Panc1 (cell line): ENCODE data around the gene CUTA. TPM values are rescaled to one million over a fixed set of nuclear protein-coding genes. Genes with fewer than 3 reads are reported as not detected.
A peak's percentile ranks its signal among the peaks of the same experiment; 100 is the strongest.

Experiments used
- ATAC-seq: fragments of 200-7000 bp; cut with Tn5 transposase; 2 replicates; pipeline ENCODE4 v1.9.1; 2020; ENCODE audit warnings: mild to moderate bottlenecking, moderate library complexity
- BruUV-seq: library from RNA; stranded (reverse); fragments of 400-500 nt; replicated peaks from 2 replicates; lab custom pipeline; 2021; lab: Mats Ljungman, UMichigan
- CTCF ChIA-PET: fragments of 300-600 bp; sonication (Branson Sonifier 250); formaldehyde crosslinking; loops from one replicate; lab custom pipeline; 2022; ENCODE audit warnings: antibody characterized with exemption; lab: Charles Lee
- POLR2A ChIA-PET: fragments of 300-600 bp; sonication (Branson Sonifier 250); formaldehyde crosslinking; loops from one replicate; lab custom pipeline; 2022; ENCODE audit warnings: antibody characterized with exemption; lab: Charles Lee
- DNase-seq: peaks from one replicate; pipeline ENCODE4 v3.0.0-alpha.2; 2010; ENCODE audit warnings: low read depth, low spot score
- H3K27ac ChIP-seq: 2 replicates; pipeline ENCODE4 v1.5.1; 2011; ENCODE audit warnings: mild to moderate bottlenecking, low read length, inconsistent platforms
- H3K27me3 ChIP-seq: fragments of 200-500 bp; sonication (Bioruptor generic); 2 replicates; pipeline ENCODE4 v1.6.0; 2014; ENCODE audit warnings: low read length, inconsistent platforms; ENCODE audit not compliant: control insufficient read depth, insufficient read depth
- H3K36me3 ChIP-seq: fragments of 200-500 bp; sonication (Bioruptor generic); 2 replicates; pipeline ENCODE4 v1.5.1; 2014; ENCODE audit warnings: inconsistent platforms, mild to moderate bottlenecking, low read length, moderate library complexity; ENCODE audit not compliant: control insufficient read depth, insufficient read depth
- H3K4me1 ChIP-seq: 2 replicates; pipeline ENCODE4 v1.5.1; 2011; ENCODE audit warnings: inconsistent platforms, mild to moderate bottlenecking, low read length, moderate library complexity; ENCODE audit not compliant: control insufficient read depth, insufficient read depth
- H3K4me3 ChIP-seq, 2 experiments: 2 replicates each; pipeline ENCODE4 v1.5.1; 2011 to 2012; ENCODE audit warnings: low read depth in 2 of 2, low read length in 2 of 2, mild to moderate bottlenecking in 2 of 2, inconsistent platforms in 1 of 2, moderate library complexity in 1 of 2
- H3K9me3 ChIP-seq: fragments of 200-500 bp; sonication (Bioruptor generic); 2 replicates; pipeline ENCODE4 v1.5.1; 2014; ENCODE audit warnings: low read depth, mild to moderate bottlenecking, inconsistent platforms, low read length, moderate library complexity; ENCODE audit not compliant: control insufficient read depth, insufficient read depth
- POLR2AphosphoS5 ChIP-seq: IDR thresholded peaks from 2 replicates; pipeline ENCODE4 v1.6.1; 2012; ENCODE audit warnings: mild to moderate bottlenecking, low read depth, low read length, moderate library complexity
- REST ChIP-seq, 2 experiments: IDR thresholded peaks; 2 replicates each; pipeline ENCODE4 v1.6.1; 2011 to 2012; ENCODE audit warnings: low read depth in 2 of 2, control low read depth in 1 of 2, low read length in 1 of 2, mild to moderate bottlenecking in 1 of 2, moderate library complexity in 1 of 2; ENCODE audit not compliant: insufficient read depth in 1 of 2
- SIN3A ChIP-seq: IDR thresholded peaks from 2 replicates; pipeline ENCODE4 v1.6.1; 2012; ENCODE audit warnings: low read depth, mild to moderate bottlenecking, low read length, moderate library complexity, borderline replicate concordance; ENCODE audit not compliant: insufficient read depth
- TCF7L2 ChIP-seq: IDR thresholded peaks from 2 replicates; pipeline ENCODE4 v1.6.1; 2011; ENCODE audit warnings: mild to moderate bottlenecking, low read depth, low read length, inconsistent platforms
- in situ Hi-C: cut with HindIII; loops from 2 replicates; pipeline ENCODE4 v1.10.0; 2016; ENCODE audit warnings: low sequenced_read_pairs, low pct_unique_long_range_greater_than_20kb
- intact Hi-C: fragments of 100-400 bp; cut with micrococcal nuclease; formaldehyde crosslinking; loops from one replicate; pipeline ENCODE4 v1.10.0; 2022; ENCODE audit not compliant: unreplicated experiment
- total RNA-seq: library from RNA; stranded (reverse); gene quantifications from one replicate; pipeline ENCODE4 v1.2.1, GENCODE V29; 2021; ENCODE audit not compliant: unreplicated experiment
- TF ChIP-seq, protein P1 (sequence below): fragments of 450-650 bp; IDR thresholded peaks from 2 replicates; pipeline ENCODE4 v1.5.1; 2017; ENCODE audit warnings: mild to moderate bottlenecking

The CUTA gene
- total RNA-seq, 1 experiment from 2014 or later: 338 TPM

DNA sequence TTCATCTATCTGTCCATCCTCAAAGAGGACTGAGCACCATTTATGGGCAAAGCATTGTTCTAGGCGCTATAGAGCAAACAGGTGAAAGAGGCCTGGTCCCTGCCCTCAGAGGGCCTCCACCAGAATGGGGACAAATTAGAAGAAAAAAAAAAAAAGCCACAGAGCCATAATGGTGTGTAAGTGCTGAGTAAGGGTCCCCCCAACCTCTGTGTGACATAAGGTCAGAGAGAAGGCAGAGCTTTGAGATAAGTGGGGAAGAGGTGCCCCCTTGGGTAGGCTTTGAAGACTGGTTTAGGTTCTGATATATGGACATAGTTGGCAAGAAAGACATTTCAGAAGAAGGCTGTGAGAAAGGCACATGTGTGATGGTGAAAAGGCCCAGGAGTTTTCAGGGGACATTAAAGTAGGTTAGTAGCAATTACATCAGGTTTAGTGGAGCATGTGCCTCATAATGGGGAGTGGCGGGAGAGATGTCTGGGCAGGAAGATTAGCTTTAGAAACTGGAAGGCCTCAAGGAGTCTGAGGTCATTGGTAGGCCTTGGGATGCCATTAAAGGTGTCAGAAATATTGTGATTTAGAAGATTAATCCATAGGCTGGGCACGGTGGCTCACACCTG, 21.2 kb upstream of the CUTA start:
- intact Hi-C loops: no loop called here
- CTCF ChIA-PET: interaction anchor here (0.6 kb wide), 2 partner anchors 8 to 13 kb away, joined by 3 read pairs; no protein-coding TSS in a partner anchor

GRCh38 chr6:33437666-33438065, 19.8 kb upstream of the CUTA start:
- H3K4me1 ChIP-seq: no peaks in the 10 kb centered on the region
- ChIA-PET POLR2A (no interaction called here), CTCF (no interaction called here)
- ATAC-seq: no peak
- no TSS peak for BruUV-seq
- no peak overlapping the region for H3K27ac ChIP-seq
- intact Hi-C loops (no loop called here), in situ Hi-C loops (no loop called here)
- H3K36me3 ChIP-seq: peaks cover 5% of the 10 kb centered on the region; the same call in 1 of the 2 replicates
- TF ChIP-seq, protein P1, sequence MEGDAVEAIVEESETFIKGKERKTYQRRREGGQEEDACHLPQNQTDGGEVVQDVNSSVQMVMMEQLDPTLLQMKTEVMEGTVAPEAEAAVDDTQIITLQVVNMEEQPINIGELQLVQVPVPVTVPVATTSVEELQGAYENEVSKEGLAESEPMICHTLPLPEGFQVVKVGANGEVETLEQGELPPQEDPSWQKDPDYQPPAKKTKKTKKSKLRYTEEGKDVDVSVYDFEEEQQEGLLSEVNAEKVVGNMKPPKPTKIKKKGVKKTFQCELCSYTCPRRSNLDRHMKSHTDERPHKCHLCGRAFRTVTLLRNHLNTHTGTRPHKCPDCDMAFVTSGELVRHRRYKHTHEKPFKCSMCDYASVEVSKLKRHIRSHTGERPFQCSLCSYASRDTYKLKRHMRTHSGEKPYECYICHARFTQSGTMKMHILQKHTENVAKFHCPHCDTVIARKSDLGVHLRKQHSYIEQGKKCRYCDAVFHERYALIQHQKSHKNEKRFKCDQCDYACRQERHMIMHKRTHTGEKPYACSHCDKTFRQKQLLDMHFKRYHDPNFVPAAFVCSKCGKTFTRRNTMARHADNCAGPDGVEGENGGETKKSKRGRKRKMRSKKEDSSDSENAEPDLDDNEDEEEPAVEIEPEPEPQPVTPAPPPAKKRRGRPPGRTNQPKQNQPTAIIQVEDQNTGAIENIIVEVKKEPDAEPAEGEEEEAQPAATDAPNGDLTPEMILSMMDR: no peak
- TF ChIP-seq SIN3A: no peak
- no peak for TF ChIP-seq POLR2AphosphoS5
- no peak for TF ChIP-seq REST (IDR thresholded peaks at IDR 0.05; ENCODE audit: insufficient read depth in 1 of 2, low read depth in 2 of 2, low read length in 1 of 2)
- no peak for TF ChIP-seq TCF7L2
- no peaks in the 10 kb centered on the region for H3K9me3 ChIP-seq
- DNase-seq: no peak
- no peaks in the 10 kb centered on the region for H3K27me3 ChIP-seq
- no peak overlapping the region for H3K4me3 ChIP-seq

More for the DNA sequence above, 21.2 kb upstream of the CUTA start:
- ATAC-seq: no peak
- H3K9me3 ChIP-seq: no peaks in the 10 kb centered on the region
- TSS peak; percentile 55 for BruUV-seq
- H3K27me3 ChIP-seq: no peaks in the 10 kb centered on the region
- peaks cover 5% of the 10 kb centered on the region; the same call in 1 of the 2 replicates for H3K36me3 ChIP-seq
- no peaks in the 10 kb centered on the region for H3K4me1 ChIP-seq
- no peak for TF ChIP-seq SIN3A
- DNase-seq: no peak
- H3K27ac ChIP-seq: no peak overlapping the region
- in situ Hi-C loops: no loop called here
- POLR2A ChIA-PET: interaction anchor here (0.6 kb wide), 1 partner anchor 95 kb away, joined by 3 read pairs; no protein-coding TSS in a partner anchor
- no peak overlapping the region for H3K4me3 ChIP-seq

DNA sequence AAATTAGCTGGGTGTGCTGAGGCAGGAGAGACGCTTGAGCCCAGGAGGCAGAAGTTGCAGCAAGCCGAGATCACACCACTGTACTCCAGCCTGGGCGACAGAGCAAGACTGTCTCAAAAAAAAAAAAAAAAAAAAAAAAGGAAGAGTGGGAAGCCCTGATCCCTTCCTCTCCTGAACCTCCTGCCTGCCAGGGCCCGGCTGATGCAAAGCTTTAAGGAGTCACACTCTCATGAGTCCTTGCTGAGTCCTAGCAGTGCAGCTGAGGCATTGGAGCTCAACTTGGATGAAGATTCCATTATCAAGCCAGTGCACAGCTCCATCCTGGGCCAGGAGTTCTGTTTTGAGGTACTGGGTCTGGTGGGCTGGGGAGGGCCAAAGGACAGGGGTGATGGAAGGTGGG, 17.1 kb upstream of the CUTA start:
- no peaks in the 10 kb centered on the region for H3K27me3 ChIP-seq
- BruUV-seq: no TSS peak
- peaks cover 5% of the 10 kb centered on the region; the same call in 1 of the 2 replicates for H3K36me3 ChIP-seq
- no peaks in the 10 kb centered on the region for H3K9me3 ChIP-seq
- ATAC-seq (no peak), DNase-seq (no peak)
- intact Hi-C loops (no loop called here), in situ Hi-C loops (no loop called here)
- ChIA-PET CTCF (no interaction called here), POLR2A (no interaction called here)
- no peak overlapping the region for H3K27ac ChIP-seq
- H3K4me1 ChIP-seq: peaks cover 17% of the 10 kb centered on the region
- no peak for TF ChIP-seq POLR2AphosphoS5
- TF ChIP-seq TCF7L2: no peak
- TF ChIP-seq, protein P1: no peak
- no peak for TF ChIP-seq REST (IDR thresholded peaks at IDR 0.05; ENCODE audit: insufficient read depth in 1 of 2, low read depth in 2 of 2, low read length in 1 of 2)
- TF ChIP-seq SIN3A: no peak
- no peak overlapping the region for H3K4me3 ChIP-seq
